Brain microvascular endothelial cell (primary cell): ENCODE data around the gene SNX15.
A peak's percentile ranks its signal among the peaks of the same experiment; 100 is the strongest.

Source experiments
- DNase-seq: peaks from one replicate; pipeline ENCODE4 v3.0.0-alpha.2; 2020
- H3K27ac ChIP-seq: fragments of 250-450 bp; sonication (Bioruptor Pico); 2 replicates; pipeline ENCODE4 v1.5.1; 2020; ENCODE audit warnings: mild to moderate bottlenecking, moderate library complexity
- H3K27me3 ChIP-seq: fragments of 250-450 bp; sonication (Bioruptor Pico); replicated peaks from 2 replicates; pipeline ENCODE4 v1.5.1; 2020; ENCODE audit warnings: mild to moderate bottlenecking
- H3K36me3 ChIP-seq: fragments of 250-450 bp; sonication (Bioruptor Pico); replicated peaks from 2 replicates; pipeline ENCODE4 v1.5.1; 2020; ENCODE audit warnings: mild to moderate bottlenecking
- H3K4me3 ChIP-seq: 2 replicates; pipeline ENCODE4 v1.5.1; 2011; ENCODE audit warnings: low read depth, mild to moderate bottlenecking, control low read depth, low read length, moderate library complexity
- in situ Hi-C: cut with HindIII; loops from 2 replicates; pipeline ENCODE4 v1.10.0; 2017; ENCODE audit warnings: low sequenced_read_pairs, low pct_ligation_motif_present
- TF ChIP-seq, protein P1 (sequence below): IDR thresholded peaks from 2 replicates; pipeline ENCODE4 v1.5.1; 2011; ENCODE audit warnings: low read depth, mild to moderate bottlenecking, moderate library complexity, low read length, control low read depth, inconsistent platforms; ENCODE audit errors: missing control alignments

The SNX15 gene

GRCh38 chr11:64994318-64994717, 32.9 kb upstream of the SNX15 start:
- no peak overlapping the region for H3K27ac ChIP-seq
- in situ Hi-C loops, result no loop called here
- TF ChIP-seq, protein P1, sequence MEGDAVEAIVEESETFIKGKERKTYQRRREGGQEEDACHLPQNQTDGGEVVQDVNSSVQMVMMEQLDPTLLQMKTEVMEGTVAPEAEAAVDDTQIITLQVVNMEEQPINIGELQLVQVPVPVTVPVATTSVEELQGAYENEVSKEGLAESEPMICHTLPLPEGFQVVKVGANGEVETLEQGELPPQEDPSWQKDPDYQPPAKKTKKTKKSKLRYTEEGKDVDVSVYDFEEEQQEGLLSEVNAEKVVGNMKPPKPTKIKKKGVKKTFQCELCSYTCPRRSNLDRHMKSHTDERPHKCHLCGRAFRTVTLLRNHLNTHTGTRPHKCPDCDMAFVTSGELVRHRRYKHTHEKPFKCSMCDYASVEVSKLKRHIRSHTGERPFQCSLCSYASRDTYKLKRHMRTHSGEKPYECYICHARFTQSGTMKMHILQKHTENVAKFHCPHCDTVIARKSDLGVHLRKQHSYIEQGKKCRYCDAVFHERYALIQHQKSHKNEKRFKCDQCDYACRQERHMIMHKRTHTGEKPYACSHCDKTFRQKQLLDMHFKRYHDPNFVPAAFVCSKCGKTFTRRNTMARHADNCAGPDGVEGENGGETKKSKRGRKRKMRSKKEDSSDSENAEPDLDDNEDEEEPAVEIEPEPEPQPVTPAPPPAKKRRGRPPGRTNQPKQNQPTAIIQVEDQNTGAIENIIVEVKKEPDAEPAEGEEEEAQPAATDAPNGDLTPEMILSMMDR, result no peak
- H3K4me3 ChIP-seq, result no peak overlapping the region
- H3K27me3 ChIP-seq, result no peaks in the 10 kb centered on the region
- H3K36me3 ChIP-seq, result no peaks in the 10 kb centered on the region
- no peak for DNase-seq

DNA sequence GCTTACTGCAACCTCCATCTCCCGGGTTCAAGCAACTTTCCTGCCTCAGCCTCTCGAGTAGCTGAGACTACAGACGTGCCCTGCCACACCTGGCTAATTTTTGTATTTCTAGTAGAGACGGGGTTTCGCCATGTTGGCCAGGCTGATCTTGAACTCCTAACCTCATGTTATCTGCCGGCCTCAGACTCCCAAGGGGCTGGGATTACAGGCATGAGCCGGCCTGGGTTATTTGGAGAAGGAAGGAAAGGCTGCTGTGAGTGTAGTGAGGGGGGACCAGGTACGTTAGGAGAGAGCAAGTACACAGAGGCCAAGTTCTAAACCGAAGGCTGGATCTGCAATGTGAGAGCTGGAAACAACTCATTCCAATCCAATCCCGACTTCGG, 30.9 kb upstream of the SNX15 start:
- H3K27me3 ChIP-seq, result no peaks in the 10 kb centered on the region
- H3K27ac ChIP-seq, result no peak overlapping the region
- TF ChIP-seq, protein P1, result no peak
- DNase-seq, result no peak
- no peaks in the 10 kb centered on the region for H3K36me3 ChIP-seq
- H3K4me3 ChIP-seq, result peak overlapping the region; percentile 35
- in situ Hi-C loops, result no loop called here

DNA sequence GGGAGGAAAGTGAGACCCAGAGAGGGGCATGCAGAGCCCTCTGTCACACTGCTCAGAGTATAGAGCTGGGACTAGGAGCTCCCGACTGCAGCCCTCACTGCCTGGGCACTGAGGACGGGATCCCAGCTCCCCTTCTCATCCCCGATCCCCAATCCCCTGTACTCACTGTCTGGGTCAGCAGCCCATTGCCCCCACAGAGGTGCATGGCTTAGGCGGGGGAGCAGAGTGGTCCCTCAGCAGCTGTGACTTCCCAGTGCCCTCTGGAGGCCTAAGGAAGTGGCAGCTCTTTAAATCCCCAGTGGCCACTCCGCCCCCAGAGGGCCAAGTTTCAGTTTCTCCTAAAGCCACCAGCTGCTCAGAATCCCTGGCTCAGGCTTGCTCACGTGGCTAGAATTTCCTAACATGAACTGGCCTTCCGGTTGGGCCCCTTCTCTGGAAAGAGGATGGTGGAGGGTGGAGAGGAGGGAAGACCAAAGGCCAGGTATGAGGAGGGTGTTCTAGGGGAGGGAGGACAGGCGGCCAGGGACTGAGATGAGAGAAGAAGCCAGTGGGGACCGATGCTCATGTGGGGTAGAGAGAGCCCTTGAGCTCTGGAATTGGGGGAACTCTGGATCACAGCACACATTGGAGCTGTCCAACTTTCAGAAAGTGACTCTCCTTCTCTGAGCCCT, 30.4 kb upstream of the SNX15 start, which contains the start of gene BATF2:
BATF2 (minus strand) TSS at position 262 of the 671 bp plus-strand sequence; CDS start at position 205, 57 bp downstream.
- Histone ChIP-seq H3K4me3 (peak within 1 kb of the TSS; percentile 35), H3K36me3 (no peaks in the 10 kb centered on the region), H3K27ac (no peak within 1 kb of the TSS), H3K27me3 (no peaks in the 10 kb centered on the region)
- DNase-seq, result peak; percentile 57
- TF ChIP-seq, protein P1, result peak; percentile 68
- in situ Hi-C loops, result no loop called here

DNA sequence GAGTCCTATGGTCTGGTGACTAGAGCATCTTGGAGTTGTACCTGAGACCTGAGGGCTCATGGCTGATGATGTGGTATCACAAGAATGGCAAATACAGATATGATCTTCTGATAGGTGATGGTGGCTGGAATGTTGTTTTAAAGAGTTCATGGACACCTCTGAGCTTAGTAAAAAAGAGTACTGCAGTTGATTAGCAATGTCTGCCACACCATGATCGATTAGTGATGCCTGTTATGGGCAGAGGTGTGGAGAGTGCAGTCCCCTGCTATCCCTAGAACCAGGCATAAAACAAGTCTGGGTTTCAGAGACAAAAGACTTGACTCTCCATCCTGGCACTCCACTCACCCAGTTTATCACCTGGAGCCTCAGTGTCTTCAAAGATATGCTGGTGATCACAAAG, 29.1 kb upstream of the SNX15 start:
- TF ChIP-seq, protein P1, result no peak
- Histone ChIP-seq H3K27me3 (no peaks in the 10 kb centered on the region), H3K27ac (no peak overlapping the region), H3K36me3 (no peaks in the 10 kb centered on the region), H3K4me3 (no peak overlapping the region)
- in situ Hi-C loops, result no loop called here
- DNase-seq, result no peak

- H3K27ac ChIP-seq, result no peak overlapping the region
- H3K36me3 ChIP-seq, result no peaks in the 10 kb centered on the region
- in situ Hi-C loops, result no loop called here
- H3K4me3 ChIP-seq, result no peak overlapping the region
- no peaks in the 10 kb centered on the region for H3K27me3 ChIP-seq
- DNase-seq, result no peak
- TF ChIP-seq, protein P1, result no peak
These were observed 28.4 kb upstream of the SNX15 start for GRCh38 chr11:64998690-64999431.
